ENCODE results near the gene DMBX1.

GRCh38 chr1:46515576-46515975 lies 25.9 kb downstream of the DMBX1 start:
- TF ChIP-seq CTCF (IDR thresholded peaks at IDR 0.05) = no peak
- no peak for TF ChIP-seq POLR2A (IDR thresholded peaks at IDR 0.05)
- TF ChIP-seq EP300 (IDR thresholded peaks at IDR 0.05) = no peak
- TF ChIP-seq POLR2AphosphoS5 (IDR thresholded peaks at IDR 0.05) = no peak

Data from stomach (tissue), 4 donors.